SU-DHL-6 (cell line): Measurements from ENCODE around the gene KRT12.

ENCODE experiments used
- H2AFZ ChIP-seq: fragments of 200-600 bp; sonication (generic); 2 replicates; pipeline ENCODE4 v1.6.1; 2014; ENCODE audit warnings: low read depth, mild to moderate bottlenecking, moderate library complexity, mixed read lengths, antibody characterized with exemption, low read length; ENCODE audit not compliant: severe bottlenecking
- H3F3A ChIP-seq: fragments of 200-600 bp; shearing (Covaris generic); 2 replicates; pipeline ENCODE4 v1.6.0; 2016; ENCODE audit warnings: antibody characterized with exemption, mild to moderate bottlenecking; ENCODE audit not compliant: insufficient read depth
- H3K27ac ChIP-seq: fragments of 200-600 bp; sonication (generic); 2 replicates; pipeline ENCODE4 v1.5.1; 2016; ENCODE audit warnings: low read depth, mild to moderate bottlenecking, low read length, moderate library complexity, mixed read lengths
- H3K27me3 ChIP-seq: fragments of 200-600 bp; sonication (generic), shearing (Covaris generic); 2 replicates; pipeline ENCODE4 v1.6.0; 2014; ENCODE audit warnings: mild to moderate bottlenecking, low read length
- H3K36me3 ChIP-seq: fragments of 200-600 bp; sonication (generic); 2 replicates; pipeline ENCODE4 v1.6.1; 2014; ENCODE audit warnings: mild to moderate bottlenecking, low read length, mixed read lengths
- H3K4me2 ChIP-seq: fragments of 300-600, 200-600 bp; shearing (Covaris generic), sonication (generic); 2 replicates; pipeline ENCODE4 v1.6.0; 2014; ENCODE audit warnings: low read length, low read depth, mild to moderate bottlenecking; ENCODE audit not compliant: poor library complexity, severe bottlenecking
- H3K4me3 ChIP-seq: fragments of 200-600 bp; sonication (generic); 2 replicates; pipeline ENCODE4 v1.5.1; 2014; ENCODE audit warnings: antibody characterized with exemption, low read length, mild to moderate bottlenecking, mixed read lengths; ENCODE audit not compliant: insufficient read depth, poor library complexity, severe bottlenecking
- H3K79me2 ChIP-seq: fragments of 200-600 bp; sonication (generic); 2 replicates; pipeline ENCODE4 v1.6.1; 2014; ENCODE audit warnings: mild to moderate bottlenecking, low read length, moderate library complexity; ENCODE audit not compliant: insufficient read depth
- H3K9ac ChIP-seq: fragments of 200-600 bp; sonication (generic); 2 replicates; pipeline ENCODE4 v1.7.0; 2014; ENCODE audit warnings: mild to moderate bottlenecking, low read length
- H3K9me2 ChIP-seq: fragments of 200-600 bp; sonication (generic); replicated peaks from 2 replicates; pipeline ENCODE4 v1.6.1; 2014; ENCODE audit warnings: low read length; ENCODE audit not compliant: insufficient read depth
- H3K9me3 ChIP-seq: fragments of 200-600 bp; sonication (generic); 2 replicates; pipeline ENCODE4 v1.6.1; 2014; ENCODE audit warnings: low read length, mixed read lengths; ENCODE audit not compliant: insufficient read depth
- H4K20me1 ChIP-seq: fragments of 200-600 bp; sonication (generic); 2 replicates; pipeline ENCODE4 v1.6.1; 2014; ENCODE audit warnings: low read depth, mild to moderate bottlenecking, antibody characterized with exemption, low read length, moderate library complexity, mixed read lengths
- EZH2phosphoT487 ChIP-seq: fragments of 200-600 bp; sonication (generic), shearing (Covaris generic); conservative IDR thresholded peaks from 2 replicates; pipeline ENCODE4 v1.6.1; 2018; ENCODE audit warnings: mild to moderate bottlenecking, antibody characterized with exemption, low read length, moderate library complexity, mixed read lengths
- TF ChIP-seq, protein P1 (sequence below): fragments of 200-600 bp; sonication (generic); IDR thresholded peaks from one replicate; pipeline ENCODE4 v1.5.1; 2017; ENCODE audit warnings: antibody characterized with exemption, mild to moderate bottlenecking, low read length, moderate library complexity; ENCODE audit not compliant: insufficient read depth, poor library complexity, severe bottlenecking

The KRT12 gene

DNA sequence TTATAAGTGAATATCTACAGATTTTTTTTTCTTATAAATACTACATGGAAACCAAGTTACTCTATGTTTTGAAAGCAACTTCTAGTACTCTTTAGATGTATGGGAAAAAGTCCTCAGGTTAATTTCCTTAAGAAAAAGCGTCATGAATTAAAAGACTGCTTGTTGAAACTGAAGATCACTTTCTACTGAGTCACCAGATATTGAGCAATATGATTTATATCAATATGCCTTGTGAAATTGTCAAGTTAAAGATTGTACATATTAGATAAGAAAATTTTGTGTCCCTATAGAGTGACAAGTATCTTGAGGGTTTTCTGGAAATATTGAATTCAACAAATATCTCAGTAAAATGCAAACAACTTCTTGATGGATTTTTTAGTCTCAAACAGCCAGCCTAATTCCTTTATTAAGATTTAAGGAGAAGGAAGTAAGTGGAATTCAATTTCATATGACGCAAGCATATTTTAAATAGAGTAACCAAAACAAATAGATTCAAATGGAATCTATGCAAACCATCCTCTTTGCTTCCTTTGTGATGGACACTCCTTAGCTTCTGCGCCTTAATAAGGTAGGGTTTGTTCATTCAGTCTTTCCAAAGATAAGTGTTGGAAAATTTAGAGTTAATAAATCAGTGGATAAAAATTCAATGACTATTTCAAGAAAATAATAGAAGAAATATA lies 16.6 kb downstream of the KRT12 start:
- H3K36me3 ChIP-seq, result no peaks in the 10 kb centered on the region
- no peak overlapping the region for H3K4me2 ChIP-seq
- no peaks in the 10 kb centered on the region for H3F3A ChIP-seq
- no peak overlapping the region for H3K9ac ChIP-seq
- H2AFZ ChIP-seq, result no peak overlapping the region
- TF ChIP-seq EZH2phosphoT487, result no peak
- TF ChIP-seq, protein P1, sequence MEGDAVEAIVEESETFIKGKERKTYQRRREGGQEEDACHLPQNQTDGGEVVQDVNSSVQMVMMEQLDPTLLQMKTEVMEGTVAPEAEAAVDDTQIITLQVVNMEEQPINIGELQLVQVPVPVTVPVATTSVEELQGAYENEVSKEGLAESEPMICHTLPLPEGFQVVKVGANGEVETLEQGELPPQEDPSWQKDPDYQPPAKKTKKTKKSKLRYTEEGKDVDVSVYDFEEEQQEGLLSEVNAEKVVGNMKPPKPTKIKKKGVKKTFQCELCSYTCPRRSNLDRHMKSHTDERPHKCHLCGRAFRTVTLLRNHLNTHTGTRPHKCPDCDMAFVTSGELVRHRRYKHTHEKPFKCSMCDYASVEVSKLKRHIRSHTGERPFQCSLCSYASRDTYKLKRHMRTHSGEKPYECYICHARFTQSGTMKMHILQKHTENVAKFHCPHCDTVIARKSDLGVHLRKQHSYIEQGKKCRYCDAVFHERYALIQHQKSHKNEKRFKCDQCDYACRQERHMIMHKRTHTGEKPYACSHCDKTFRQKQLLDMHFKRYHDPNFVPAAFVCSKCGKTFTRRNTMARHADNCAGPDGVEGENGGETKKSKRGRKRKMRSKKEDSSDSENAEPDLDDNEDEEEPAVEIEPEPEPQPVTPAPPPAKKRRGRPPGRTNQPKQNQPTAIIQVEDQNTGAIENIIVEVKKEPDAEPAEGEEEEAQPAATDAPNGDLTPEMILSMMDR, result no peak
- H4K20me1 ChIP-seq, result no peaks in the 10 kb centered on the region
- H3K27ac ChIP-seq, result no peak overlapping the region
- no peaks in the 10 kb centered on the region for H3K9me2 ChIP-seq
- no peaks in the 10 kb centered on the region for H3K9me3 ChIP-seq
- H3K27me3 ChIP-seq, result no peaks in the 10 kb centered on the region
- no peaks in the 10 kb centered on the region for H3K79me2 ChIP-seq
- no peak overlapping the region for H3K4me3 ChIP-seq

DNA sequence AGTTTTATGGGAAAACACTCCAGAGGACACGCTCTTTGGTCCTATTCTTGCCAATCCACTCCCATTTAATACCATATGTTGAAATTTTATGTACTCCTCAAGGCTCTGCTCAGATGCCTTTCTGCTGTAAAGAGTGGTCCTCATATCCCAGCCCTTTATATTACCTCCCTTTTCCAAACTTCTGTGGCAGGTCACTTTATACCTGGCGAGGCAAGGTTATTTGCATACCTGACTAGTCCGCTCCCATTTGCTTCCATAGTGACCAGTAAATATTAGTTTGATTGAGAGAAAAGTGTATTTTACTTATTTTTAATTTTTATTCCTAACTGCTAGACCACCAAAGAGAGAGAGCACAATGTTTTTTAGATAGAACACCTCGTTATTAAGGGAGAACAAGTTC lies 17.3 kb downstream of the KRT12 start:
- Histone ChIP-seq H3F3A (no peaks in the 10 kb centered on the region), H4K20me1 (no peaks in the 10 kb centered on the region), H3K9me3 (no peaks in the 10 kb centered on the region), H3K9me2 (no peaks in the 10 kb centered on the region), H3K27ac (no peak overlapping the region), H3K4me3 (no peak overlapping the region), H2AFZ (no peak overlapping the region), H3K36me3 (no peaks in the 10 kb centered on the region), H3K27me3 (no peaks in the 10 kb centered on the region), H3K4me2 (no peak overlapping the region), H3K79me2 (no peaks in the 10 kb centered on the region), H3K9ac (no peak overlapping the region)
- no peak for TF ChIP-seq EZH2phosphoT487
- TF ChIP-seq, protein P1, result no peak

DNA sequence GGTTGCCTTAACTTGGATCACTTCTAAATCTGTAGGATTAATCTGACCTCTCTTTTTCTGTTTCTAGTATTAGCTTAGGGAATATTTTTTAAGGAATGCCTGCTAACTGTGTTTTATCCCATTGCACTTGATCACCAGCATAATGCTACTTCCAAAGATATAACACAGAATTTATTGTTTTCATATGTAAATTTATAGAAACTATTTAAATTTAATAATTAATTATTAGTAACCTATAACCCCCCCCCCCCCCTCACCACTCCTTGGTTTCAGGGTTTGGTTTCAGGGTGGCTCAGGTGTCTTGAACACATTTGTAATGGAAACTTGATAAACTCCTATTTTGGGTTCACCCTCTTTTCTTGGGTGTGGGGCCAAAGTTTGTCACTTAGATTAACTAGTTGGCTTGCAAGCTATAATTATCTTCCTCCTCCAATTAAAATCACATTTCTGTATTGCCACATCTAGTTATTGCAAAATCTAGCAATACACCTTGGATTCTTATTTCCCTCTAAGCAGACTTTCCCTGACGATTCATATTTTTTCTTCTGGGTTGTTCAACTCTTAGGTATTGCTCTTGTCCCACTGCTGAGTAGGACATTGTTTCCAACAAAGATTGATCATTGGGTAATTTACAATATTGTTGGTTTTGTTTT lies 18.3 kb downstream of the KRT12 start:
- Histone ChIP-seq H3K9ac (no peak overlapping the region), H3K4me3 (no peak overlapping the region), H3K36me3 (no peaks in the 10 kb centered on the region), H3K9me3 (no peaks in the 10 kb centered on the region), H3K27me3 (no peaks in the 10 kb centered on the region), H3K4me2 (no peak overlapping the region), H2AFZ (no peak overlapping the region), H3K79me2 (no peaks in the 10 kb centered on the region), H3F3A (no peaks in the 10 kb centered on the region), H3K9me2 (no peaks in the 10 kb centered on the region), H3K27ac (no peak overlapping the region), H4K20me1 (no peaks in the 10 kb centered on the region)
- TF ChIP-seq, protein P1, result no peak
- no peak for TF ChIP-seq EZH2phosphoT487
